GM19193 (cell line): ENCODE data around the gene ADAMTS10.

ENCODE experiments used
- POLR2A ChIP-seq: IDR thresholded peaks from 4 replicates; pipeline ENCODE4 v1.6.1; 2011; ENCODE audit not compliant: insufficient read depth, insufficient read length; ENCODE audit errors: extremely low read depth

The ADAMTS10 gene

GRCh38 chr19:8610041-8610935, at the start of gene ADAMTS10:
Gene ADAMTS10, minus strand, starts transcription at chr19:8610715. Its CDS starts 5,005 bp downstream, at chr19:8605710.
- TF ChIP-seq POLR2A = no peak

- no peak for TF ChIP-seq POLR2A
Measured at GRCh38 chr19:8659905-8660304, 49.4 kb upstream of the ADAMTS10 start.

GRCh38 chr19:8657869-8658268, 47.4 kb upstream of the ADAMTS10 start:
- TF ChIP-seq POLR2A = no peak

- no peak for TF ChIP-seq POLR2A
Measured at GRCh38 chr19:8655340-8655709, 44.8 kb upstream of the ADAMTS10 start.

DNA sequence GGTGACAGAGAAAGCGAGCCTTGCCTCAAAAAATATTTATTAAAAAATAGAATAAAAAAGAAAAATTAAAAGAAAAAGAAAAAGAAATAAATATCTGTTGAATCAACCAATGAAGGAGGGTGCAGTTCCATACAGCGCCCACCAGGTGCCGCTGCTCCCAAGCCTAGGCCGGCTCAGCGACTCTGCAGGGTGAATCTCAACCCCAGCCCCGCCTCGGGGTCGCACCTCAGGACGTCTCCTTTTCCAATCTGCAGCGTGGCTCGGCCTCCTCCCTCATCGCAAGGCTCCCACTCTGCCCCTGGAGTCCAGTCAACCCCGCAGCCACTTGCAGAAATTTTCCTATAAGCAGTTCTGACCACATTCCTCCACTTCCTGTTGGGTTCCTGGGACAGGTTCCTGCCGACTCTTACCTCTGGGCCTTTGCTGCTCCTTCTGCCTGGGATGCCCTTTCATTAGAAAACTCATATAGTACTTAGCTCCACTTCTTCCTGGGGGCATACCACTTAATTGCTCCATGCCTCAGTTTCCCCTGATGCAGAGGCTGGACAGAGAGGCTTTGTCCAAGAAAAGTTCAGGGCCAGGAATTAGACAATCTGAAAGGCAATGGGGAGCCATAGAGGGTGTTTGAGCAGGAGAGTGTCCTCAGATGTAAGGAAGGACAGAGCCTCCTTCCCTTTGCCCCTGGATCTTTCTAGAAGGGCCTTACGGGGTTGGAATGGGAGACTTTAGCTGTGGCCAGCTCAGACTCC, 44.2 kb upstream of the ADAMTS10 start:
- no peak for TF ChIP-seq POLR2A

DNA sequence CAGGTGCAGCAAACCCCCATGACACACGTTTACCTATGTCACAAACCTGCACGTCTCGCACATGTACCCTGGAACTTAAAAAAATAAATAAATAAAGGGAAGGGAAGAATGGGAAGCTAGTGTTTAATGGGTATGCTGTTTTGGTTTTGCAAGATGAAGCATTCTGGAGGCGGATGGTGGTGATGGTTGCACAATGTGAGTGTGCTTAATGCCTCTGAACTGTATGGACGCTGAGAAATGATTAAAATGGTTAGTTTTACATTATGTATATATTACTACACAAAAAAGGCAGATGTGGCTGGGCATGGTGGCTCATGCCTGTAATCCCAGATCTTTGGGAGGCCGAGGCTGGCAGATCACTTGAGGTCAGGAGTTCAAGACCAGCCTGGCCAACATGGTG, 37.7 kb upstream of the ADAMTS10 start:
- TF ChIP-seq POLR2A = no peak

- no peak for TF ChIP-seq POLR2A
Measured at GRCh38 chr19:8643860-8644653, 33.5 kb upstream of the ADAMTS10 start.

DNA sequence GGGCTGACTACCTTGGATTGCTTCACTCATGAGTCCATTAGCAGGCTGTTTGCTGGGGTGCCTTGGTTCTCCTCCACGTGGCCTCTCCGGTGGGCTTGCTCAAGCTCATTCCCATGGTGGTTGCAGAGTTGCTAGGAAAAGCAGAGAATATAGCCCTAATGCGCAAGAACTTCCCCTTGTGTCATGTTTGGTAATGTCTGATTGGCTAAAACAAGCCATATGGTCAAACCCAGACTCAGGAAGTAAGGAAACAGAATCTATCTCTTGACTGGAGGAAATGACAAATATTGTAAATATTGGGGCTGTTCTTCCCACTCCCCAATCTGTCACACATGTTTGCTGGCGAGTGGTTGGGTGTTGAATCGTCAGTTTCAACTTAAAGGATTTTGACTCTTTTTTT, 32.0 kb upstream of the ADAMTS10 start:
- no peak for TF ChIP-seq POLR2A

DNA sequence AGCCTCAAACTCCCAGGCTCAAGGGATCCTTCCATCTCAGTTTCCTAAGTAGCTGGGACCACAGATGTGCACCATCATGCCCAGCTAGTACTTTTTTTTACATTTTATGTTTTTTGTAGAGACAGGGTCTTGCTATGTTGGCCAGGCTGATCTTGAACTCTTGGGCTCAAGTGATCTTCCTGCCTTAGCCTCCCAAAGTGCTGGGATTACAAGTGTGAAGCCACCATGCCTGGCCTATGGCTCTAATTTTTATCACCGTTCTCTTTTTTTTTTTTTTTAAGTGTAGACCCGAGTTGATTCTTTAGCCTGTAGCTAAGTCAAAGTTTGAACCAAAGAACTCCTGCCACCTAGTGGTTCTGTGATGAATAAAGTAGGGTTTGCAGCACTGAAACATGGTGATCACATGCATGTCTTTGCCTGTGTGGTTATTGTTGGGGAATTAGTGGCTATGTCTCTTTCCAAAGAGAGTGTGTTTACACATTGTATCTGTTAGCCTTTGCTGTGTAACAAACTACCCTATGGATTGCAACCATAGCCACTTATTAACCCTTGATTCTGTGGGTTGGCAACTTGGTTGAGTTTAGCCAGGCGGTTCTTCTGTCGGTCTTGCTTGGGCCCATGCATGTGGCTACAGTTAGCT, 31.5 kb upstream of the ADAMTS10 start:
- TF ChIP-seq POLR2A = no peak

DNA sequence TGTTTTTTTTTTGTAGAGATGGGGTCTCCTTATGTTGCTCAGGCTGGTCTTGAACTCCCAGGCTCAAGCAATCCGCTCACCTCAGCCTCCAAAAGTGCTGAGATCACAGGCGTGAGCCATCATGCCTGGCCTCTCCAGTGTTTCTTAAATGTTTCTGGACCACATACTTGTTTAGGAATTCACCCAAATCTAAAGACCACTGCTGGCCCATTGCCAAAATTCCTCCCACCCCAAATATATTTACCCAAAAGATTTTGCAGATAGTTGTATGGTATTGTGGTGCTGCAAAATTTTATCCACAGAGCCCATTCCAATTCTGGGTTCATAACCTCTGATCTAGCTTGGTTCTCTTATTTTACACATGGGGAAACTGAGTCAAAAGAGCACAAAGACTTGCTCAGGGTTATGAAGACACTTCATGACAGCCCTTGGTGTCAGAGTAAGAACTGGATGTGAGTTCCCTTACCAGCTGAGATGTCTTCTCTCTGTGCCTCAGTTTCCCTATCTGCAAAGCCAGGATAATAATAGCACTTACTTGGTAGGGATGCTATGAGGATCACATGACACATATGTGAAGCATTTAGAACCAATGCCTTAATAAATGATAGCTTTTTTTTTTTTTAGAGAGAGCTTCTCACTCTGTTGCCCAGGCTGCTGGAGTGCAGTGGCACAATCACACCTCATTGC, 30.8 kb upstream of the ADAMTS10 start:
- TF ChIP-seq POLR2A = no peak

GRCh38 chr19:8640402-8641004, 30.0 kb upstream of the ADAMTS10 start:
- TF ChIP-seq POLR2A = no peak

GRCh38 chr19:8639821-8640401, 29.4 kb upstream of the ADAMTS10 start:
- no peak for TF ChIP-seq POLR2A

DNA sequence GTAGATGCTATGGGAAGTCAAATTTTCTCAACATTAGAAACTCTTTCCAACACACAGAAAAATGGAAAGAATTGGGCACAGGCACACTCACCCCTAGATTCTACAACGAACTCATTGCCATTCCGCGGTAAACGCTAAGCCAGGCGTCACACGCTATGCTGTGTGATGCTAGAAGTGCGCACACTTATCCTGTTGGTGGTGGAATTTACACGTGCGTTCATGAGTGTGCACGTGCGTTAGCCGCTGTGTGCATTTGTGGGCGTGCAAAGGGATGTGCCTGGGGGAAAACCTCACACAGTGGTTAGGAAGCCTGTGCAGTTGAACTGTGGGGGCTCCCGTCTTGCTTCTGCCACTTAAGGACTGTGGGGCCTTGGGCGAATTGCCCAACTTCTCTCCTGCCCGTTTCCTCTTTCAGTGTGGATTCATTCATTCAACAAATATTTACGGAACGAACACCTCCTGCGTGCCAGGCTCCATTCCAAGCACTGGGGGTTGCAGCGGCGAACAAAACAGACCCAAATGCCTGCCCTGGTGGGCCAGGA, 27.6 kb upstream of the ADAMTS10 start:
- no peak for TF ChIP-seq POLR2A
